LHCN-M2 (cell line): ENCODE data around the gene PRR22. TPM values are rescaled to one million over a fixed set of nuclear protein-coding genes. Genes with fewer than 3 reads are reported as not detected.
"Not testable (repeated sequence)": the region's sequence is repeated elsewhere in the genome, so short reads cannot be mapped to it uniquely, and the experiment has no call there.

Source experiments
- DNase-seq: peaks from one replicate; pipeline ENCODE4 v3.0.0-alpha.2; 2012; ENCODE audit warnings: low read depth
- total RNA-seq: library from RNA; depleted of rRNA; stranded (reverse); fragments of >200 nt; gene quantifications from 2 replicates; pipeline ENCODE4 v1.2.3, GENCODE V29; 2014

Gene PRR22
- total RNA-seq, 1 experiment from 2014 or later: 2.0 TPM

GRCh38 chr19:5790559-5791520 is 6.3 kb upstream of the PRR22 start, which contains the start of gene DUS3L:
DUS3L (minus strand) TSS chr19:5791163; CDS start chr19:5791141, 22 bp downstream.
- peak; percentile 96 for DNase-seq

- DNase-seq: no peak
Observed at GRCh38 chr19:5789886-5790558, 5.5 kb upstream of the PRR22 start.

- DNase-seq: no peak
Observed at GRCh38 chr19:5789351-5789761, 4.8 kb upstream of the PRR22 start.

- DNase-seq: no peak
Observed at GRCh38 chr19:5788422-5788821, 3.9 kb upstream of the PRR22 start.

- DNase-seq: no peak
Observed at GRCh38 chr19:5787409-5788182, 3.0 kb upstream of the PRR22 start.

- no peak for DNase-seq
Observed at GRCh38 chr19:5786593-5787408, 2.3 kb upstream of the PRR22 start.

- DNase-seq: no peak
Observed at GRCh38 chr19:5785423-5785822, 877 bp upstream of the PRR22 start.

GRCh38 chr19:5782945-5783919 is 1.3 kb downstream of the PRR22 start:
- DNase-seq: no peak

GRCh38 chr19:5782322-5782721 is 2.2 kb downstream of the PRR22 start:
- DNase-seq: no peak

- DNase-seq: not testable (repeated sequence)
Observed at GRCh38 chr19:5780916-5781315, 3.6 kb downstream of the PRR22 start.

- no peak for DNase-seq
Observed at GRCh38 chr19:5778402-5778801, 6.1 kb downstream of the PRR22 start.

GRCh38 chr19:5775668-5776309 is 8.8 kb downstream of the PRR22 start:
- DNase-seq: peak; percentile 12

- no peak for DNase-seq
Observed at GRCh38 chr19:5774921-5775320, 9.6 kb downstream of the PRR22 start.

- no peak for DNase-seq
Observed at GRCh38 chr19:5773276-5773675, 11.3 kb downstream of the PRR22 start.

- no peak for DNase-seq
Observed at GRCh38 chr19:5772416-5772815, 12.1 kb downstream of the PRR22 start.

- no peak for DNase-seq
Observed at GRCh38 chr19:5767949-5768348, 16.6 kb downstream of the PRR22 start.

- no peak for DNase-seq
Observed at GRCh38 chr19:5765220-5765619, 19.3 kb downstream of the PRR22 start.

- DNase-seq: no peak
Observed at GRCh38 chr19:5762608-5763217, 21.8 kb downstream of the PRR22 start.

- DNase-seq: no peak
Observed at GRCh38 chr19:5753743-5754142, 30.8 kb downstream of the PRR22 start.
